ENCODE results near the gene TBL3. TPM values are rescaled to one million over a fixed set of nuclear protein-coding genes. Genes with fewer than 3 reads are reported as not detected.

Gene TBL3
- total and polyA plus RNA-seq, 2 of the 8 experiments (the other 6 are each of a cell fraction or from before 2014, with no cell fraction given): 65.8 to 137 TPM

DNA sequence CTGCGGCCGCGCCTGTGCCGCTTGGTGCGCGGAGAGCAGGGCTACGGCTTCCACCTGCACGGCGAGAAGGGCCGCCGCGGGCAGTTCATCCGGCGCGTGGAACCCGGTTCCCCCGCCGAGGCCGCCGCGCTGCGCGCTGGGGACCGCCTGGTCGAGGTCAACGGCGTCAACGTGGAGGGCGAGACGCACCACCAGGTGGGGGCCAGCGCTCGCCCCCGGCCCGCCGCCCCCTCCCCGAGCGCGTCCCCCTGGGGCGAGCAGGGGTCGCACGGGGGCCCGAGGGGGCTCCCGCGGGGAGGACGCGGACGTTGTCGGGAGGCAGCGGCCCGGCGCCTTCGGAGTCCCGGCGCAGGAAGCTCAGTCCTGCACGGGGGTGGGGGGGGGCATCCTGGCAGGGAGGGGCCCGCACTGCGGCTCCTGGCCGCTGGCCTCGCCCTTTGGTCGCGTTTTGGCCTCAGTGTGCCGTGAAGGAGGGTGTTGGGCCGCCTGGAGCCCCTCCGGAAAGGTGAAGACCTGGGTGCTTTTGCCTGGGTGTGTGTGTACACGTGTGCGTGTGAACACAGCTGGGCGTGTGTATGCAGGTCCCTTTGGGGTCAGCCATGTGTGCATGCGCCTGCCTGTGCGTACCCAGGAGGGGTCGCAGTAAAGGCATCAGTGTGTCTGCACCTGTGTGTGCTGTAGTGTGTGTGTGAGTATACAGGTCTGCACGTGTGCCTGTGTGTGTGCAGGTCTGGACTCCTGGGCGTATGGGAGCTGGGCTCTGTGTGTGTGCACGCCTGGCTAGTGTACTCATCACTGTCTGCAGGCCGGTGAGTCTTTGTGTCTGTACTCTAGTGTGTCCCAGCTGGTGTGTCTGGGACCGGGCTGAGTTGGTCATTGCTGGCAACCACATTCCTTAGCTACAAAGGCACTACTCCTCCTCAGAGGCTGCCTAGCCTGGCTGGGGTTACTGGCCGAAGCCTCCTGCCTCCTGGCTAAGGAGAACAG is 55.5 kb downstream of the TBL3 start (continued):
- TF ChIP-seq, protein P1, sequence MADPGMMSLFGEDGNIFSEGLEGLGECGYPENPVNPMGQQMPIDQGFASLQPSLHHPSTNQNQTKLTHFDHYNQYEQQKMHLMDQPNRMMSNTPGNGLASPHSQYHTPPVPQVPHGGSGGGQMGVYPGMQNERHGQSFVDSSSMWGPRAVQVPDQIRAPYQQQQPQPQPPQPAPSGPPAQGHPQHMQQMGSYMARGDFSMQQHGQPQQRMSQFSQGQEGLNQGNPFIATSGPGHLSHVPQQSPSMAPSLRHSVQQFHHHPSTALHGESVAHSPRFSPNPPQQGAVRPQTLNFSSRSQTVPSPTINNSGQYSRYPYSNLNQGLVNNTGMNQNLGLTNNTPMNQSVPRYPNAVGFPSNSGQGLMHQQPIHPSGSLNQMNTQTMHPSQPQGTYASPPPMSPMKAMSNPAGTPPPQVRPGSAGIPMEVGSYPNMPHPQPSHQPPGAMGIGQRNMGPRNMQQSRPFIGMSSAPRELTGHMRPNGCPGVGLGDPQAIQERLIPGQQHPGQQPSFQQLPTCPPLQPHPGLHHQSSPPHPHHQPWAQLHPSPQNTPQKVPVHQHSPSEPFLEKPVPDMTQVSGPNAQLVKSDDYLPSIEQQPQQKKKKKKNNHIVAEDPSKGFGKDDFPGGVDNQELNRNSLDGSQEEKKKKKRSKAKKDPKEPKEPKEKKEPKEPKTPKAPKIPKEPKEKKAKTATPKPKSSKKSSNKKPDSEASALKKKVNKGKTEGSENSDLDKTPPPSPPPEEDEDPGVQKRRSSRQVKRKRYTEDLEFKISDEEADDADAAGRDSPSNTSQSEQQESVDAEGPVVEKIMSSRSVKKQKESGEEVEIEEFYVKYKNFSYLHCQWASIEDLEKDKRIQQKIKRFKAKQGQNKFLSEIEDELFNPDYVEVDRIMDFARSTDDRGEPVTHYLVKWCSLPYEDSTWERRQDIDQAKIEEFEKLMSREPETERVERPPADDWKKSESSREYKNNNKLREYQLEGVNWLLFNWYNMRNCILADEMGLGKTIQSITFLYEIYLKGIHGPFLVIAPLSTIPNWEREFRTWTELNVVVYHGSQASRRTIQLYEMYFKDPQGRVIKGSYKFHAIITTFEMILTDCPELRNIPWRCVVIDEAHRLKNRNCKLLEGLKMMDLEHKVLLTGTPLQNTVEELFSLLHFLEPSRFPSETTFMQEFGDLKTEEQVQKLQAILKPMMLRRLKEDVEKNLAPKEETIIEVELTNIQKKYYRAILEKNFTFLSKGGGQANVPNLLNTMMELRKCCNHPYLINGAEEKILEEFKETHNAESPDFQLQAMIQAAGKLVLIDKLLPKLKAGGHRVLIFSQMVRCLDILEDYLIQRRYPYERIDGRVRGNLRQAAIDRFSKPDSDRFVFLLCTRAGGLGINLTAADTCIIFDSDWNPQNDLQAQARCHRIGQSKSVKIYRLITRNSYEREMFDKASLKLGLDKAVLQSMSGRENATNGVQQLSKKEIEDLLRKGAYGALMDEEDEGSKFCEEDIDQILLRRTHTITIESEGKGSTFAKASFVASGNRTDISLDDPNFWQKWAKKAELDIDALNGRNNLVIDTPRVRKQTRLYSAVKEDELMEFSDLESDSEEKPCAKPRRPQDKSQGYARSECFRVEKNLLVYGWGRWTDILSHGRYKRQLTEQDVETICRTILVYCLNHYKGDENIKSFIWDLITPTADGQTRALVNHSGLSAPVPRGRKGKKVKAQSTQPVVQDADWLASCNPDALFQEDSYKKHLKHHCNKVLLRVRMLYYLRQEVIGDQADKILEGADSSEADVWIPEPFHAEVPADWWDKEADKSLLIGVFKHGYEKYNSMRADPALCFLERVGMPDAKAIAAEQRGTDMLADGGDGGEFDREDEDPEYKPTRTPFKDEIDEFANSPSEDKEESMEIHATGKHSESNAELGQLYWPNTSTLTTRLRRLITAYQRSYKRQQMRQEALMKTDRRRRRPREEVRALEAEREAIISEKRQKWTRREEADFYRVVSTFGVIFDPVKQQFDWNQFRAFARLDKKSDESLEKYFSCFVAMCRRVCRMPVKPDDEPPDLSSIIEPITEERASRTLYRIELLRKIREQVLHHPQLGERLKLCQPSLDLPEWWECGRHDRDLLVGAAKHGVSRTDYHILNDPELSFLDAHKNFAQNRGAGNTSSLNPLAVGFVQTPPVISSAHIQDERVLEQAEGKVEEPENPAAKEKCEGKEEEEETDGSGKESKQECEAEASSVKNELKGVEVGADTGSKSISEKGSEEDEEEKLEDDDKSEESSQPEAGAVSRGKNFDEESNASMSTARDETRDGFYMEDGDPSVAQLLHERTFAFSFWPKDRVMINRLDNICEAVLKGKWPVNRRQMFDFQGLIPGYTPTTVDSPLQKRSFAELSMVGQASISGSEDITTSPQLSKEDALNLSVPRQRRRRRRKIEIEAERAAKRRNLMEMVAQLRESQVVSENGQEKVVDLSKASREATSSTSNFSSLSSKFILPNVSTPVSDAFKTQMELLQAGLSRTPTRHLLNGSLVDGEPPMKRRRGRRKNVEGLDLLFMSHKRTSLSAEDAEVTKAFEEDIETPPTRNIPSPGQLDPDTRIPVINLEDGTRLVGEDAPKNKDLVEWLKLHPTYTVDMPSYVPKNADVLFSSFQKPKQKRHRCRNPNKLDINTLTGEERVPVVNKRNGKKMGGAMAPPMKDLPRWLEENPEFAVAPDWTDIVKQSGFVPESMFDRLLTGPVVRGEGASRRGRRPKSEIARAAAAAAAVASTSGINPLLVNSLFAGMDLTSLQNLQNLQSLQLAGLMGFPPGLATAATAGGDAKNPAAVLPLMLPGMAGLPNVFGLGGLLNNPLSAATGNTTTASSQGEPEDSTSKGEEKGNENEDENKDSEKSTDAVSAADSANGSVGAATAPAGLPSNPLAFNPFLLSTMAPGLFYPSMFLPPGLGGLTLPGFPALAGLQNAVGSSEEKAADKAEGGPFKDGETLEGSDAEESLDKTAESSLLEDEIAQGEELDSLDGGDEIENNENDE (IDR thresholded peaks at IDR 0.05; ENCODE audit: insufficient replicate concordance, low read length): no peak
- no peak for TF ChIP-seq POLR2A (IDR thresholded peaks at IDR 0.05; ENCODE audit: control extremely low read depth in 1 of 2, low read depth in 2 of 2, low read length in 2 of 2)
- no peak for TF ChIP-seq GABPA (IDR thresholded peaks at IDR 0.05; ENCODE audit: borderline replicate concordance, insufficient read depth, low read length)
- no peak for TF ChIP-seq SP4 (IDR thresholded peaks at IDR 0.05; ENCODE audit: low read length)
- TF ChIP-seq NRF1 (IDR thresholded peaks at IDR 0.05; ENCODE audit: low read depth, low read length): no peak
- TF ChIP-seq KDM1A (IDR thresholded peaks at IDR 0.05; ENCODE audit: borderline replicate concordance, low read length): peak; percentile 99; the same call in 1 of the 2 replicates
- peak; percentile 17 for TF ChIP-seq KDM4A (IDR thresholded peaks at IDR 0.05; ENCODE audit: low read depth, low read length, severe bottlenecking)
- no peak for TF ChIP-seq GTF2F1 (IDR thresholded peaks at IDR 0.05; ENCODE audit: borderline replicate concordance, low read depth, low read length)
- no peak for TF ChIP-seq SP2 (IDR thresholded peaks at IDR 0.05; ENCODE audit: low read length)

Measured in H1 (cell line).